Fibroblast of gingiva (primary cell): ENCODE measurements around the gene SEMA3F.

Experiments used
- DNase-seq: peaks from one replicate; pipeline ENCODE4 v3.0.0-alpha.2; 2011; ENCODE audit warnings: low read depth

Gene SEMA3F

GRCh38 chr3:50170689-50171088 is 15.6 kb downstream of the SEMA3F start:
- peak; percentile 76 for DNase-seq

GRCh38 chr3:50171540-50172301 is 16.6 kb downstream of the SEMA3F start:
- DNase-seq, result no peak

GRCh38 chr3:50172626-50173220 is 17.6 kb downstream of the SEMA3F start:
- DNase-seq, result no peak

GRCh38 chr3:50173685-50174516 is 18.8 kb downstream of the SEMA3F start:
- no peak for DNase-seq

GRCh38 chr3:50174517-50174895 is 19.4 kb downstream of the SEMA3F start:
- DNase-seq, result no peak

- no peak for DNase-seq
Measured at GRCh38 chr3:50174947-50175524, 19.9 kb downstream of the SEMA3F start.

GRCh38 chr3:50177346-50177745 is 22.2 kb downstream of the SEMA3F start:
- DNase-seq, result peak; percentile 64

GRCh38 chr3:50179710-50180109 is 24.6 kb downstream of the SEMA3F start:
- no peak for DNase-seq

- DNase-seq, result no peak
Measured at GRCh38 chr3:50181985-50182384, 26.9 kb downstream of the SEMA3F start.

- no peak for DNase-seq
Measured at GRCh38 chr3:50182533-50183099, 27.5 kb downstream of the SEMA3F start.

GRCh38 chr3:50183755-50184154 is 28.6 kb downstream of the SEMA3F start:
- no peak for DNase-seq

- no peak for DNase-seq
Measured at GRCh38 chr3:50184242-50184978, 29.3 kb downstream of the SEMA3F start.

GRCh38 chr3:50185230-50185629 is 30.1 kb downstream of the SEMA3F start:
- DNase-seq, result no peak

- no peak for DNase-seq
Measured at GRCh38 chr3:50186096-50186495, 31.0 kb downstream of the SEMA3F start.

GRCh38 chr3:50187750-50188149 is 32.6 kb downstream of the SEMA3F start:
- no peak for DNase-seq

GRCh38 chr3:50189274-50189673 is 34.1 kb downstream of the SEMA3F start:
- peak; percentile 77 for DNase-seq

- DNase-seq, result no peak
Measured at GRCh38 chr3:50189989-50190388, 34.9 kb downstream of the SEMA3F start.

- DNase-seq, result no peak
Measured at GRCh38 chr3:50190936-50191660, 36.0 kb downstream of the SEMA3F start, which contains the start of gene GNAT1. Gene GNAT1, plus strand, starts transcription at chr3:50191610. Its CDS starts 116 bp downstream, at chr3:50191726.

- DNase-seq, result no peak
Measured at GRCh38 chr3:50192124-50192523, 37.0 kb downstream of the SEMA3F start.

GRCh38 chr3:50192689-50193141 is 37.6 kb downstream of the SEMA3F start:
- DNase-seq, result no peak

GRCh38 chr3:50193286-50193685 is 38.2 kb downstream of the SEMA3F start:
- DNase-seq, result no peak
